Measurements from ENCODE around the gene MINDY4B. TPM values are rescaled to one million over a fixed set of nuclear protein-coding genes. Genes with fewer than 3 reads are reported as not detected.

MINDY4B gene
- total and polyA plus RNA-seq, 10 of the 15 experiments (the other 5 are each of a cell fraction or from before 2014, with no cell fraction given): not detected

- intact Hi-C loops (cut with micrococcal nuclease; ENCODE audit: unreplicated experiment): no loop called here
- RAD21 ChIA-PET (ENCODE audit: unreplicated experiment): no interaction called here
Measured at GRCh38 chr3:150847433-150847832, 57.8 kb downstream of the MINDY4B start.

More at GRCh38 chr3:150847433-150847832, 57.8 kb downstream of the MINDY4B start:
- Histone ChIP-seq H3K9me3 (replicated peaks; ENCODE audit: control insufficient read depth, insufficient read depth, low read length) (no peaks in the 10 kb centered on the region; the same call in 2 of the 3 replicates), H2AFZ (ENCODE audit: control insufficient read depth, low read depth, low read length) (no peak overlapping the region), H3K36me3 (ENCODE audit: control insufficient read depth in 2 of 2, insufficient read depth in 2 of 2, low read length in 1 of 2) (no peaks in the 10 kb centered on the region), H3K79me2 (ENCODE audit: control insufficient read depth, insufficient read depth, low read length) (no peaks in the 10 kb centered on the region), H3K27me3 (replicated peaks in 1 of 2; ENCODE audit: control insufficient read depth in 2 of 2, insufficient read depth in 2 of 2, low read length in 1 of 2) (no peaks in the 10 kb centered on the region), H4K20me1 (ENCODE audit: control insufficient read depth, insufficient read depth) (no peaks in the 10 kb centered on the region), H3K4me1 (ENCODE audit: control insufficient read depth, insufficient read depth, low read length) (no peaks in the 10 kb centered on the region), H3K4me3 (no peak overlapping the region), H3K4me2 (ENCODE audit: control insufficient read depth, insufficient read depth) (no peak overlapping the region), H3K9ac (ENCODE audit: control insufficient read depth, insufficient read depth, low read length) (no peak overlapping the region), H3K27ac (ENCODE audit: control insufficient read depth, insufficient read depth) (no peak overlapping the region)
- ChIA-PET CTCF (interaction anchor here (1.2 to 1.3 kb wide), 2 partner anchors 16 to 118 kb away, joined by 3 read pairs; no protein-coding TSS in a partner anchor), POLR2A (no interaction called here), SMC1A (ENCODE audit: uncharacterized antibody, unreplicated experiment) (no interaction called here)
- no TSS peak for BruUV-seq (replicated peaks)
- DNase-seq (ENCODE audit: low read depth, low spot score) (no peak), ATAC-seq (no peak), FAIRE-seq (no peak)
- in situ Hi-C loops (cut with MboI): no loop called here
- TF ChIP-seq SREBF1 (IDR thresholded peaks at IDR 0.05; ENCODE audit: low read length) (no peak), TARDBP (IDR thresholded peaks at IDR 0.05; ENCODE audit: borderline replicate concordance) (no peak), YBX1 (IDR thresholded peaks at IDR 0.05) (no peak), NFYB (IDR thresholded peaks at IDR 0.05; ENCODE audit: insufficient read depth, low read depth, low read length) (no peak), WRNIP1 (IDR thresholded peaks at IDR 0.05; ENCODE audit: borderline replicate concordance, low read depth, low read length) (no peak), FOXM1 (IDR thresholded peaks at IDR 0.05; ENCODE audit: low read depth, low read length) (no peak), IKZF2 (IDR thresholded peaks at IDR 0.05) (no peak), ESRRA (IDR thresholded peaks at IDR 0.05; ENCODE audit: low read length) (no peak), BCLAF1 (IDR thresholded peaks at IDR 0.05) (no peak), IKZF1 (conservative IDR thresholded peaks at IDR 0.05) (no peak), CBFB (IDR thresholded peaks at IDR 0.05; ENCODE audit: low read depth) (no peak), NFYA (IDR thresholded peaks at IDR 0.05; ENCODE audit: borderline replicate concordance, low read depth, low read length) (no peak)
- WGBS (ENCODE audit: insufficient coverage, insufficient replicate concordance, low lambda C conversion rate, missing lambda C conversion rate): 95% methylated on average over 1 of the region's 1 CpG

Measured in GM12878 (cell line).